Measurements from ENCODE around the gene NCOA1. TPM values are rescaled to one million over a fixed set of nuclear protein-coding genes. Genes with fewer than 3 reads are reported as not detected.
"Not testable (repeated sequence)": the region's sequence is repeated elsewhere in the genome, so short reads cannot be mapped to it uniquely, and the experiment has no call there.

NCOA1 gene
- total RNA-seq, 1 donor from 2014 or later: 31.9 TPM

GRCh38 chr2:24657818-24658217 lies 166.8 kb downstream of the NCOA1 start:
- intact Hi-C loops (cut with DNase I): no loop called here
- no peak for DNase-seq (ENCODE audit: low spot score)

DNA sequence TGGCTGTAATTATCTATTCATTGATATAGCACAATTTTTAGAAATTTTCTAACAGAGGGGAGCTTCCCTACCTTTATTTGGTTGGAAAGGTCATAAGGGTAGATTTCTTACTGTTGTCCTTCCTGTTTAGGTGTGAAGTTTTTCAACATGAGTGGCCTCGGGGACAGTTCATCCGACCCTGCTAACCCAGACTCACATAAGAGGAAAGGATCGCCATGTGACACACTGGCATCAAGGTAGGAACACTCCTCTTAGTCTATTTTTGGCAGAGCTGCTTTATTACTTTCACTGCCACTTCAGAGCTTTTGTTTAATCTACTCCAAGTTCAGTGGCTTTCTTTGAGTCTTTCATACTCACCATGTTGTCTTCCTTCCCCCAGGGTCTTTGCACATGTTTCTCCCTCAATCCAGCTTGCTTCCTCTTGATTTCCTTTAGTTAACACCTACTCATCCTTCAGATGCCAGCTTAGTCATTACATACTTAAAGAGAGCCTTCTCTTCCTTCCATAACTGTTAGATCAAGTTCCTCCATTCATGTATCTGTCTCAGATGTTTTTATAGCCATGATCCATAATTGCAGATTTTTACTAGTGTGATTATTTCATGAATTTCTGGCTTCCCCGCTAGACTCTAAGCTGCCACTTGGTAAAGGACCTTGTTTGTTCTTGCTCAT lies 167.6 kb downstream of the NCOA1 start:
- intact Hi-C loops (cut with DNase I): no loop called here
- DNase-seq (ENCODE audit: low spot score): no peak

DNA sequence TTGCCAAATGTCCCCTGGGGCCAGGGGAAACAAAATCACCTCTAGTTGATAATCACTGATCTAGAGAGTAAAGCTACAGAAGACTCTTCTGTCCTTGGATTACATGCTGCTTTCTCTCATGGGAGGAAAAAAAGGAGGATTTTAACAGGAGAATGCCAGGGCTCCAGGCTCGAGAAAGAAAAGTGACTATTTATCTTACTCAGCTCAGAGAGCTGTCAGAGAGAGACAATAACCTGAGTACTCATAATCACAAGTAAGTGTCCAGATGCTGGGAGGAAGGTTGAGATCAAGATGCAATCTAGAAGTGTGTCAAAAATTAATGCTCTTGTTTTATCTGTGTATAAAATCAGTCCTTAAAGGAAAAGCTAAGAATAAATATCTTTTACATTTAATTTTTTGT lies 168.8 kb downstream of the NCOA1 start:
- intact Hi-C loops (cut with DNase I): no loop called here
- DNase-seq (ENCODE audit: low spot score): no peak

DNA sequence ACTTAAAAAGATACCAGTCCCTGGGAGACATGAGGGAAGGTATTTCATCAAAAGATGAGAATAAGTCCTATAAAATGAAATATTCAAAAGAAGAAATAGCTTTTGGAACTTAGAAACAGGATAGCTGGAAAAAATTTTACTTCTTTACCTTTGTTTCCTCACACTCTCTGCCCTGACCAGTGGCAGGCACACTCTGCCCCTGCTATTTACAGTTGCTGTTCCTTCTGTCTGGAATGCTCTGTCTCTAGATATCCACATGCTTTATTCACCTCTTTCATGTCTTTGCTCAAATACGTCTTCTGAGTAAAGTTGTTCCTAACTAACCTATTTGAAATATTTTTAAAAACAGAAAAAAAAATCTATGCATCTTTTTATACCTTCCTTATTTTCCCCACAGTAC lies 176.5 kb downstream of the NCOA1 start:
- intact Hi-C loops (cut with DNase I): no loop called here
- DNase-seq (ENCODE audit: low spot score): no peak

DNA sequence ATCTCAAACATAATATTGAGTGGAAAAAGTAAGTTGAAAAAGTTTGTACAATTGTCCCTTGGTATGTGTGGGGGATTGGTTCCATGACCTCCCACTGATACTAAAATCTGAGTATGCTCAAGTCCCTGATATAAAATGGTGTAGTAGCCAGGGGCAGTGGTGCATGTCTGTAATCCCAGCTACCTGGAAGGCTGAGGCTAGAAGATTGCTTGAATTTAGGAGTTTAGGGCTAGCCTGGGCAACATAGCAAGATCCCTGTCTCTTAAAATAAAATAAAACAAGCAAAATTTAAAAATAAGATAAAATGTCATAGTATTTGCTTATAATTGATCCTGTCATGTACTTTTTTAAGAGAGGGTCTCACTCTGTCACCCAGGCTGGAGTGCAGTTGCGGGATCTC lies 180.2 kb downstream of the NCOA1 start:
- DNase-seq (ENCODE audit: low spot score): no peak
- intact Hi-C loops (cut with DNase I): no loop called here

DNA sequence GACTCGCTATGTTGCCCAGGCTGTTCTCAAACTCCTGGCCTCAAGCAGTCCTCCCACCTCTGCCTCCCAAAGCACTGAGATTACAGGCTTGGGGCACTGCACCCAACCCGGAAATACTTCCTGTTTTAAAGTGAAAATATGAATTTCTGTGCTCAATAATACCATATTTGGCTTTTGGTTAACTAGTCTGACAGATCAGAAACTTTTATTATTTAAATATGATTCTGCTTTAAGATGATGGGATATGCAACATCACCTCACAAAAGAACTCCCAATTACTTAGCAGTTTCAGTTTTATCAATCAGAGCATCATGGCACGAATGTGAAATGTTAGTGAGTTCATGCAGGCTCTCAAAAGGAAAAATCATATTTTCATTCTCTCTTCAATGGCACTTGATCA lies 181.5 kb downstream of the NCOA1 start:
- intact Hi-C loops (cut with DNase I): no loop called here
- DNase-seq (ENCODE audit: low spot score): no peak

- DNase-seq (ENCODE audit: low spot score): no peak
- intact Hi-C loops (cut with DNase I): no loop called here
These were observed 184.3 kb downstream of the NCOA1 start for GRCh38 chr2:24675338-24675737.

DNA sequence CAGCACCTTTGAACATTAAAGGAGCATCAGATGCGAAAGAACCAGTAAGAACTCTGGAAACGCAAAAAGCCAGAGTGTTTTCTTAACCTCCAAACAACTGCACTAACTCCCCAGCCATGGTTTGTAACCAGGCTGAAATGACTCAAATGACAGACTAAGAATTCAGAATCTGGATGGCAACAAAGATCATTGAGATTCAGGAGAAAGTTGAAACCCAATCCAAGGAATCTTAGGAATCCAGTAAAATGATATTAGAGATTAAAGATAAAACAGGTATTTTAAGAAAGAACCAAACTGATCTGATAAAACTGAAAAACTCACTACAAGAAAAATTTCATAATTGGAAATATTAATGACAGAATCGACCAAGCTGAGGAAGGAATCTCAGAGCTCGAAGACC lies 185.4 kb downstream of the NCOA1 start:
- DNase-seq (ENCODE audit: low spot score): no peak
- intact Hi-C loops (cut with DNase I): no loop called here

DNA sequence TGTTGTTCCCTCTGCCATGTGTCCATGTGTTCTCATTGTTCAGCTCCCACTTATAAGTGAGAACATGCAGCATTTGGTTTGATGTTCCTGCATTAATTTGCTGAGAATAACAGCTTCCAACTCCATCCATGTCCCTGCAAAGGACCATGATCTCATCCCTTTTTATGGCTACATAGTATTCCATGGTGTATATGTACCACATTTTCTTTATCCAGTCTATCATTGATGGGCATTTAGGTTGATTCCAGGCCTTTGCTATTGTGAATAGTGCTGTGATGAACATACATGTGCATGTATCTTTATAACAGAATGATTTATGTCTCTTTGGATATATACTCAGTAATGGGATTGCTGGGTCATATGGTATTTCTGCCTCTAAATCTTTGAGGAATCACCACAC lies 187.0 kb downstream of the NCOA1 start:
- intact Hi-C loops (cut with DNase I); DNase-seq (ENCODE audit: low spot score): not testable (repeated sequence)

- intact Hi-C loops (cut with DNase I): no loop called here
These were observed 189.1 kb downstream of the NCOA1 start for GRCh38 chr2:24680196-24680595.

GRCh38 chr2:24682304-24682703 lies 191.2 kb downstream of the NCOA1 start:
- no peak for DNase-seq (ENCODE audit: low spot score)
- intact Hi-C loops (cut with DNase I): no loop called here

More at GRCh38 chr2:24680196-24680595, 189.1 kb downstream of the NCOA1 start:
- no peak for DNase-seq (ENCODE audit: low spot score)

DNA sequence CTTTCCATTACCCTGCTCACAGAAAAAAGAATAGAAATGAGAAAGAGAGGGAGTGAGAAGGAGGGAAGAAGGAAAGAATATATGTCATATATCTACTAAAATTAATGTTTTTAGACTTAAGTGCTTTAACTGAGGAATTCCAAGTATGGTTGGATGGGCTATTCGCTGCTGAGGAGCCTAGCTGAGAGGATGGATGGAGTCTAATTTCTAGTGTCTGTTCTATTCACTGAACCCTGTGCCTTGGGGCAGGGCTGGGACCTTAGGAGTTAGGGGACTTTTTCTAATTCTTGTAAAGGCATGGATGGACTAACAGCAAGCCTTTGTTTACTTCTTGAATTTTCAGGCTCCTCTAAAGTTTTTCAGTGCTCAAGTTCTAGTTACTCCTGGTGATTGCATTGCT lies 192.4 kb downstream of the NCOA1 start:
- intact Hi-C loops (cut with DNase I): no loop called here
- DNase-seq (ENCODE audit: low spot score): no peak

DNA sequence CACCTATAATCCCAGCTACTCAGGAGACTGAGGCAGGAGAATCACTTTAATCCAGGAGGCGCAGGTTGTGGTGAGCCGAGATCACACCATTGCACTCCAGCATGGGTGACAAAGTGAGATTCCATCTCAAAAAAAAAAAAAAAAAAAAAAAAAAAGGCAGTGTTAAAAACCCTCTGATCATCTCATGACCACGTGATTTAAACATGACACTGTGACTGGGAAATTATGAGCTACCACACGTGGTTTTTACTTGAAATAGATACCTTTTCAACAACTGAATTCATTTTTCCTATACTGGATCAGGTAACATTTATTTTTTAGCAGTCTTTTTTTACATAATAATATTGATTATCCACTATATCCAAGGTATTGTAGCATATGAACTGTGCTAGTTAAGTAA lies 199.5 kb downstream of the NCOA1 start:
- no peak for DNase-seq (ENCODE audit: low spot score)
- intact Hi-C loops (cut with DNase I): no loop called here

- intact Hi-C loops (cut with DNase I): no loop called here
- DNase-seq (ENCODE audit: low spot score): no peak
These were observed 200.8 kb downstream of the NCOA1 start for GRCh38 chr2:24691806-24692205.

GRCh38 chr2:24697792-24698191 lies 206.7 kb downstream of the NCOA1 start:
- no peak for DNase-seq (ENCODE audit: low spot score)
- intact Hi-C loops (cut with DNase I): no loop called here

DNA sequence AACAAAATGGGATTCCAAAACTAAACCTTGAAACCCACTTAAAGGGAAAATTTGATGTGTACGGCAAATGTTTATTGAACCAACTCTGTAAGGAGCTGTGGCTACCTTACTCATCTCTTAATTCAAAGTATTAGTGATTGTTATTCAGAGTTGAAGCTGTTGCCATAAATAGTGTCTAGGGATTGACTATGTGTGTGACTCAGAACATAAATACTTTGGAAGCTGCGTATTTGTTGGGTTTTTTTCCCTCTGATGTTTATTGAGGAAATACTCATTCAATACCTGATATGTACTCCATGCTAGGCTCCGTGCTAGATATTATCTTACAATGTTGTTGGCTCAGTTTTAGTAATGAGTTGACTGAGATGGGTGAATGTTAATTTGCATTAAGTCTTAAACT lies 211.7 kb downstream of the NCOA1 start:
- no peak for DNase-seq (ENCODE audit: low spot score)
- intact Hi-C loops (cut with DNase I): no loop called here

DNA sequence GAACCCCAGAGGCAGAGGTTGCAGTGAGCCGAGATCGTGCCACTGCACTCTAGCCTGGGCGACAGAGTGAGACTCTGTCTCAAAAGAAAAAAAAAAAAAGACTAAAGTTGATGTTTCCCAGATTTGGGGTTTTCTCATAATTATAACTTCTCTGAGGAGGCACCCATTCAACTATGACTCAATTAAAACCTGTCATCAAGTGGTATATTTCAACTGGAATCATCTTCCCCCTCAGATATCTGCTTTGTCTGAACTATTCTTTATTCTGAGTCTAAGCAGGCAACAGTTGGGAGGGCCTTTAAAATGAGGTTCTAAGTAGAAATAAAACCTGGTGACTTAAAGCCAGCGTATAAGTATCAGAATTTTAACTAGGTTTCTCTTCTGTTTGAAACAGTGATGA lies 213.6 kb downstream of the NCOA1 start:
- intact Hi-C loops (cut with DNase I): no loop called here
- no peak for DNase-seq (ENCODE audit: low spot score)

DNA sequence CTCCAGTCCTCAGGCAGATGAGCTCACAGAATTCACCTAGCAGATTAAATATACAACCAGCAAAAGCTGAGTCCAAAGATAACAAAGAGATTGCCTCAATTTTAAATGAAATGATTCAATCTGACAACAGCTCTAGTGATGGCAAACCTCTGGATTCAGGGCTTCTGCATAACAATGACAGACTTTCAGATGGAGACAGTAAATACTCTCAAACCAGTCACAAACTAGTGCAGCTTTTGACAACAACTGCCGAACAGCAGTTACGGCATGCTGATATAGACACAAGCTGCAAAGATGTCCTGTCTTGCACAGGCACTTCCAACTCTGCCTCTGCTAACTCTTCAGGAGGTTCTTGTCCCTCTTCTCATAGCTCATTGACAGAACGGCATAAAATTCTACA lies 216.1 kb downstream of the NCOA1 start:
- intact Hi-C loops (cut with DNase I): no loop called here
- no peak for DNase-seq (ENCODE audit: low spot score)

DNA sequence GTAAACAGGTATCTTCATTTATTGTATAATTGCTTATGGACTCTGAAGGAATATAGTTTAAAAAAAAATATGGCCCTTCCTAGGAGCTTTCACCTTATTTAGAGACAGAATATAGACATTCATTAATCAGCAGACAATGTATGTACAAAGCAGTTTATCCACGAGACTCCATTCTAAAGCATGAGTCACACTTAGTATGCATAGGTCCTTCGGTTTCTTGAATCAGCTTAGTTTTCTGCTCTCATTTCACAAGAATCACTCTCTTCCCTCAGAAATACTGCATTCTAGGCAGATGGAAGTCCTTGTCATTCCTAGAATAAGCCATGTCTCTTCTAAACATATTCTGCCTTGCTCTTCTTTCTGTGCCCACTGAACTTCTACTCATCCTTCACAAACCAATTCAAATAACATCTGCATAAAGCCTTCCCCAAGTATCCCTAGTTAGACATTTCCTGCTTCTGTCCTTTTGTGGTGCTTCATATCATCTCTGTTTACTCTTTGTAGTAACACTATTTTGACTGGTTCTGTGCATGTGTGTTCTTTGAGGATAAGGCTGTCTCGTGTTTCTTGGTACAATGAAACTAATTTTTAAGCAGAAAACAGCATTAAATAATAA lies 217.6 kb downstream of the NCOA1 start:
- DNase-seq (ENCODE audit: low spot score): no peak
- intact Hi-C loops (cut with DNase I): no loop called here

- no peak for DNase-seq (ENCODE audit: low spot score)
- intact Hi-C loops (cut with DNase I): no loop called here
These were observed 219.8 kb downstream of the NCOA1 start for GRCh38 chr2:24710806-24711205.

GRCh38 chr2:24711865-24712264 lies 220.8 kb downstream of the NCOA1 start:
- no peak for DNase-seq (ENCODE audit: low spot score)
- intact Hi-C loops (cut with DNase I): no loop called here

- intact Hi-C loops (cut with DNase I): no loop called here
- DNase-seq (ENCODE audit: low spot score): no peak
These were observed 221.2 kb downstream of the NCOA1 start for GRCh38 chr2:24712296-24712695.

Data from cardiac septum (tissue), 1 donor.